Type B pancreatic cell (in vitro differentiated cells): ENCODE measurements around the gene SDK1. TPM values are rescaled to one million over a fixed set of nuclear protein-coding genes. Genes with fewer than 3 reads are reported as not detected.

Experiments used
- DNase-seq: peaks from one replicate; pipeline ENCODE4 v3.0.0; 2021; ENCODE audit warnings: mixed read lengths; ENCODE audit not compliant: unreplicated experiment; ENCODE audit errors: extremely low spot score
- H3K27ac Mint-ChIP-seq: 2 replicates; pipeline ENCODE4 v1.8.0; 2021; ENCODE audit warnings: mild to moderate bottlenecking, mixed read lengths
- H3K27me3 Mint-ChIP-seq: 2 replicates; pipeline ENCODE4 v1.8.0; 2021; ENCODE audit warnings: mixed read lengths
- H3K36me3 Mint-ChIP-seq: 2 replicates; pipeline ENCODE4 v1.8.0; 2021; ENCODE audit warnings: mixed read lengths
- H3K4me1 Mint-ChIP-seq: one replicate; pipeline ENCODE4 v1.8.0; 2021; ENCODE audit warnings: mixed read lengths; ENCODE audit not compliant: unreplicated experiment
- H3K4me3 Mint-ChIP-seq: 2 replicates; pipeline ENCODE4 v1.8.0; 2021; ENCODE audit warnings: mild to moderate bottlenecking, mixed read lengths
- H3K9me3 Mint-ChIP-seq: 2 replicates; pipeline ENCODE4 v1.8.0; 2021; ENCODE audit warnings: mixed read lengths
- CTCF ChIP-seq: fragments of 200-600 bp; sonication (generic); conservative IDR thresholded peaks from 2 replicates; pipeline ENCODE4 v1.5.0; 2021; ENCODE audit warnings: antibody characterized with exemption, mild to moderate bottlenecking
- total RNA-seq: library from RNA; stranded (reverse); gene quantifications from 2 replicates; pipeline ENCODE4 v1.2.1, GENCODE V29; 2021; ENCODE audit warnings: low replicate concordance

The SDK1 gene
- total RNA-seq, 1 donor from 2014 or later, result 26.1 TPM

- no peak overlapping the region for H3K27ac Mint-ChIP-seq
- peaks cover 38% of the 10 kb centered on the region for H3K36me3 Mint-ChIP-seq
- DNase-seq, result peak; percentile 55
- H3K9me3 Mint-ChIP-seq, result peaks cover 8% of the 10 kb centered on the region
- no peaks in the 10 kb centered on the region for H3K27me3 Mint-ChIP-seq
- TF ChIP-seq CTCF, result no peak
- H3K4me1 Mint-ChIP-seq, result peaks cover 19% of the 10 kb centered on the region
- no peak overlapping the region for H3K4me3 Mint-ChIP-seq
These were observed 716.7 kb downstream of the SDK1 start for GRCh38 chr7:4017785-4018184.

GRCh38 chr7:4018601-4019316, 717.7 kb downstream of the SDK1 start:
- Mint-ChIP-seq H3K9me3 (peaks cover 8% of the 10 kb centered on the region), H3K4me3 (no peak overlapping the region), H3K27me3 (no peaks in the 10 kb centered on the region), H3K27ac (no peak overlapping the region), H3K36me3 (peaks cover 38% of the 10 kb centered on the region), H3K4me1 (peaks cover 21% of the 10 kb centered on the region)
- DNase-seq, result peak; percentile 10
- TF ChIP-seq CTCF, result no peak

- peaks cover 8% of the 10 kb centered on the region for H3K9me3 Mint-ChIP-seq
- peak; percentile 31 for DNase-seq
- no peak overlapping the region for H3K4me3 Mint-ChIP-seq
- H3K4me1 Mint-ChIP-seq, result peaks cover 21% of the 10 kb centered on the region
- no peaks in the 10 kb centered on the region for H3K27me3 Mint-ChIP-seq
- H3K36me3 Mint-ChIP-seq, result peaks cover 38% of the 10 kb centered on the region
- no peak for TF ChIP-seq CTCF
- H3K27ac Mint-ChIP-seq, result no peak overlapping the region
These were observed 719.0 kb downstream of the SDK1 start for GRCh38 chr7:4020086-4020485.

GRCh38 chr7:4021413-4021812, 720.4 kb downstream of the SDK1 start:
- no peak overlapping the region for H3K4me3 Mint-ChIP-seq
- peaks cover 8% of the 10 kb centered on the region for H3K9me3 Mint-ChIP-seq
- no peaks in the 10 kb centered on the region for H3K27me3 Mint-ChIP-seq
- no peak for DNase-seq
- H3K36me3 Mint-ChIP-seq, result peaks cover 36% of the 10 kb centered on the region
- H3K4me1 Mint-ChIP-seq, result peaks cover 21% of the 10 kb centered on the region
- H3K27ac Mint-ChIP-seq, result no peak overlapping the region
- no peak for TF ChIP-seq CTCF

- no peaks in the 10 kb centered on the region for H3K27me3 Mint-ChIP-seq
- H3K27ac Mint-ChIP-seq, result no peak overlapping the region
- peaks cover 21% of the 10 kb centered on the region for H3K4me1 Mint-ChIP-seq
- no peak overlapping the region for H3K4me3 Mint-ChIP-seq
- H3K36me3 Mint-ChIP-seq, result peaks cover 28% of the 10 kb centered on the region
- TF ChIP-seq CTCF, result no peak
- peaks cover 8% of the 10 kb centered on the region for H3K9me3 Mint-ChIP-seq
- no peak for DNase-seq
These were observed 721.2 kb downstream of the SDK1 start for GRCh38 chr7:4022265-4022664.
